ENCODE measurements around the gene ELP6. TPM values are rescaled to one million over a fixed set of nuclear protein-coding genes. Genes with fewer than 3 reads are reported as not detected.
"Not testable (repeated sequence)": the region's sequence is repeated elsewhere in the genome, so short reads cannot be mapped to it uniquely, and the experiment has no call there.

Gene ELP6
- total and polyA plus RNA-seq, 3 donors from 2014 or later, result 39.7 to 68.4 (median 44.1) TPM

DNA sequence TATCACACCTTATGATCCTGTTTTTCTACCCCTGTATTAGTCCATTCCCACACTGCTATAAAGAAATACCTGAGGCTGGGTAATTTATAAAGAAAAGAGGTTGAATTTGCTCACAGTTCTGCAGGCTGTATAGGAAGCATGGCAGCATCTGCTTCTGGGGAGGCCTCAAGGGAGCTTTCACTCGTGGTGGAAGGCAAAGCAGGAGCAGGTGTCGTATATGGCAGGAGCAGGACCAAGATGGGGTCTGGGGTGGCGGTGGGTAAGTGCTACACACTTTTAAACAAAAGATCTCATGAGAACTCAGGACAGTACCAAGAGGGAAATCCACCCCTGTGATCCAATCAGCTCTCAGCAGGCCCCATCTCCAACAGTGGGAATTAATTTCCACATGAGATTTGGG is 22.3 kb downstream of the ELP6 start:
- no peaks in the 10 kb centered on the region for H3K4me1 ChIP-seq
- no peaks in the 10 kb centered on the region for H3K36me3 ChIP-seq (ENCODE audit: low read depth, missing control alignments)
- H3K27me3 ChIP-seq, result no peaks in the 10 kb centered on the region
- 83 to 85% methylated on average over 3 of the region's 3 CpGs for WGBS, 2 donors
- intact Hi-C loops (cut with DNase I; ENCODE audit: low total_unique reads), result no loop called here
- no peak overlapping the region for H3K27ac ChIP-seq
- H3K9me3 ChIP-seq, result no peaks in the 10 kb centered on the region
- no peak overlapping the region for H3K4me3 ChIP-seq
- DNase-seq, result no peak
- no peak for TF ChIP-seq POLR2A (IDR thresholded peaks at IDR 0.05)
- TF ChIP-seq, protein P1, sequence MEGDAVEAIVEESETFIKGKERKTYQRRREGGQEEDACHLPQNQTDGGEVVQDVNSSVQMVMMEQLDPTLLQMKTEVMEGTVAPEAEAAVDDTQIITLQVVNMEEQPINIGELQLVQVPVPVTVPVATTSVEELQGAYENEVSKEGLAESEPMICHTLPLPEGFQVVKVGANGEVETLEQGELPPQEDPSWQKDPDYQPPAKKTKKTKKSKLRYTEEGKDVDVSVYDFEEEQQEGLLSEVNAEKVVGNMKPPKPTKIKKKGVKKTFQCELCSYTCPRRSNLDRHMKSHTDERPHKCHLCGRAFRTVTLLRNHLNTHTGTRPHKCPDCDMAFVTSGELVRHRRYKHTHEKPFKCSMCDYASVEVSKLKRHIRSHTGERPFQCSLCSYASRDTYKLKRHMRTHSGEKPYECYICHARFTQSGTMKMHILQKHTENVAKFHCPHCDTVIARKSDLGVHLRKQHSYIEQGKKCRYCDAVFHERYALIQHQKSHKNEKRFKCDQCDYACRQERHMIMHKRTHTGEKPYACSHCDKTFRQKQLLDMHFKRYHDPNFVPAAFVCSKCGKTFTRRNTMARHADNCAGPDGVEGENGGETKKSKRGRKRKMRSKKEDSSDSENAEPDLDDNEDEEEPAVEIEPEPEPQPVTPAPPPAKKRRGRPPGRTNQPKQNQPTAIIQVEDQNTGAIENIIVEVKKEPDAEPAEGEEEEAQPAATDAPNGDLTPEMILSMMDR (IDR thresholded peaks at IDR 0.05), result no peak

DNA sequence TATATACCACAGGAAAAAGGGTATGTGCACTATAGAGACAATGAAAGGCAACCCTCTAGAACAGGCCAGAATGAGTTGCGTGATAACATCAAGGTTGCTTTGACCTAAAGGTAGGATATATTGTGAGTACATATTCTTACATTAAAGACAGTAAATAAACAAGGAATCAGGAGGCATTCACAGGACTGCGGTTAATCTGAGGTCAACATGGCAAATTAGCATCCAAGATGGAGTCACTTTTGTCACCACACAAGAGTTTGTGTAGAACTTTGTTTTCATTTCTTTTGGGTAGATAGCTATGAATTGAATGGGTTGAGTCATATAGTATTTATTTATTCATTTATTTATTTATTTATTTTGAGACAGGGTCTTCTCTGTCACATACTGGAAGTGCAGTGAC is 26.2 kb downstream of the ELP6 start:
- no peak overlapping the region for H3K27ac ChIP-seq
- no peak overlapping the region for H3K4me3 ChIP-seq
- TF ChIP-seq, protein P1 (IDR thresholded peaks at IDR 0.05), result no peak
- no peak for TF ChIP-seq POLR2A (IDR thresholded peaks at IDR 0.05)
- no peak for DNase-seq
- H3K36me3 ChIP-seq (ENCODE audit: low read depth, missing control alignments), result no peaks in the 10 kb centered on the region
- WGBS, 2 donors, result 95 to 96% methylated on average over 2 of the region's 2 CpGs
- peaks cover 2% of the 10 kb centered on the region for H3K4me1 ChIP-seq
- intact Hi-C loops (cut with DNase I; ENCODE audit: low total_unique reads), result no loop called here
- H3K9me3 ChIP-seq, result no peaks in the 10 kb centered on the region
- H3K27me3 ChIP-seq, result no peaks in the 10 kb centered on the region

DNA sequence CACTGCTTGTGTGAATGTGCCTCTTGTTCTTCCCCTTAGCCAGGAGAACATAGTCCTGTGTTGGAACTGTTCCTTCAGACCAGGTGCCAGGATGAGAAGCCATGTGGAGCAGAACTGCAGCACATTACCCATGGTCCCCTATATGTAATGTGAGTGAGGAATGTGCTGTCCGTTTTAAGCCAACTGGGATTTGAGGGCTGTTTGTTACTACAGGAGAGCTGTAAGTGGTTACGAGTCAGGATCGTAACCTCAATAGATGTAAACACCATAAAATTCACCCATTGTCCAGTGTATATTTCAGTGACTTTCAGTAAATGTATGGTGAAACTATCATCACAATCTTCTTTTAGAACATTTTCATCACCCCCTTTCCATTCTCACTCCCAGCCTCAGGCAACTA is 27.7 kb downstream of the ELP6 start:
- 70 to 78% methylated on average over 3 of the region's 3 CpGs for WGBS, 2 donors
- Histone ChIP-seq H3K27me3 (no peaks in the 10 kb centered on the region), H3K27ac (no peak overlapping the region), H3K4me1 (peaks cover 5% of the 10 kb centered on the region), H3K9me3 (no peaks in the 10 kb centered on the region), H3K36me3 (ENCODE audit: low read depth, missing control alignments) (no peaks in the 10 kb centered on the region), H3K4me3 (no peak overlapping the region)
- no peak for TF ChIP-seq POLR2A (IDR thresholded peaks at IDR 0.05)
- TF ChIP-seq, protein P1 (IDR thresholded peaks at IDR 0.05), result no peak
- no peak for DNase-seq
- intact Hi-C loops (cut with DNase I; ENCODE audit: low total_unique reads), result no loop called here

DNA sequence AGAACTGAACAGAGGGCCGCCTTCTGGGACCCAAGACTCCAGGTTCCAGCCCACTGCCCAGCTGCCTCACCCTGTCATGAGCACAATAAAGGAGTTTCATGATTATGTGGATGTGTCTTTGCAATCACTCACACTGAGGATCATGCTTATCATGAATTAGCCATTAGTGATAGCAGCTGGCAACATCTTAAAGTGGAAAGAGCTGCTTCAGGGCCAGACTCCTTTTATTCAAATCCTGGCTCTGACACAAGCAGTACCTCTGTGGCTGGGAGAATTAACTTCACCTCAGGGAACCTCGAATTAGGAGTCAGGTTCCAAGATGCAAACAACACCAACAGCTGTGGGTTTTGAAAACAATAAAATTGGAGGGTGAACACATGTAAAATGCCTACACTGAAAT is 31.1 kb downstream of the ELP6 start:
- H3K36me3 ChIP-seq (ENCODE audit: low read depth, missing control alignments), result no peaks in the 10 kb centered on the region
- WGBS, 2 donors, result 32 to 36% methylated on average over 2 of the region's 2 CpGs
- intact Hi-C loops (cut with DNase I; ENCODE audit: low total_unique reads), result no loop called here
- H3K27me3 ChIP-seq, result no peaks in the 10 kb centered on the region
- no peak overlapping the region for H3K4me3 ChIP-seq
- TF ChIP-seq, protein P1 (IDR thresholded peaks at IDR 0.05), result no peak
- TF ChIP-seq POLR2A (IDR thresholded peaks at IDR 0.05), result no peak
- H3K27ac ChIP-seq, result peak overlapping the region in 1 of 2 donors; percentile 10
- DNase-seq, result peak; percentile 30
- no peaks in the 10 kb centered on the region for H3K9me3 ChIP-seq
- peaks cover 5% of the 10 kb centered on the region for H3K4me1 ChIP-seq

DNA sequence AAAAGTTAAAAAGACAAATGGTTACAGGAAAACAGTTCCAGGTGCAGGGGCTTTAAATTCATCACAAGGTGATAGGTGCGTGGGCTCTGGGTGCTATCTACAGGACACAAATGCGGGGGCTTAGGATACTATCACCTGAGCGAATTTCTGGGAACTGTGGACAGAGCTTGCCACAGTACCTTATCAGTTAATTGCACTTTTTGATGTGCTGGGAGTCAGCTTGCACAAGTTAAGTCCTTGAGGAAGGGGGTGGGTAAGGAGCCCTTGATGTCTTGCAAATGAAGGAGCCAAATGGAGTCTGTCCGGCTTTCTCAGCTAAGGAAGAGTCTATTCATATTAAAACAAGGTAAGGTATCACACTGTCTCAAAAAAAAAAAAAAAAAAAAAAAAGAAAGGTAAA is 31.7 kb downstream of the ELP6 start:
- DNase-seq; H3K27me3 ChIP-seq; H3K4me3 ChIP-seq; H3K9me3 ChIP-seq; H3K4me1 ChIP-seq; H3K36me3 ChIP-seq (ENCODE audit: low read depth, missing control alignments); intact Hi-C loops (cut with DNase I; ENCODE audit: low total_unique reads); H3K27ac ChIP-seq: not testable (repeated sequence)
- WGBS, 2 donors, result 33 to 64% methylated on average over 4 of the region's 4 CpGs

- H3K9me3 ChIP-seq; H3K4me3 ChIP-seq; H3K36me3 ChIP-seq (ENCODE audit: low read depth, missing control alignments); H3K27ac ChIP-seq; H3K27me3 ChIP-seq; DNase-seq; intact Hi-C loops (cut with DNase I; ENCODE audit: low total_unique reads): not testable (repeated sequence)
- WGBS, 2 donors, result 92 to 95% methylated on average over 6 of the region's 6 CpGs
- peaks cover 12% of the 10 kb centered on the region for H3K4me1 ChIP-seq
These were observed 33.2 kb downstream of the ELP6 start for GRCh38 chr3:47480267-47480666.
